Neural progenitor cell (in vitro differentiated cells): ENCODE measurements around the gene ADCY5. TPM values are rescaled to one million over a fixed set of nuclear protein-coding genes. Genes with fewer than 3 reads are reported as not detected.

ENCODE experiments used
- DNase-seq: peaks from one replicate; pipeline ENCODE4 v3.0.0-alpha.2; 2016; ENCODE audit warnings: low spot score
- H2AFZ ChIP-seq: fragments of 200-600 bp; sonication (generic); replicated peaks from 2 replicates; pipeline ENCODE4 v1.6.1; 2016; ENCODE audit warnings: antibody characterized with exemption
- H3F3A ChIP-seq: fragments of 200-600 bp; sonication (generic); 2 replicates; pipeline ENCODE4 v1.6.1; 2016; ENCODE audit warnings: antibody characterized with exemption, low read depth
- H3K27ac ChIP-seq: fragments of 200-600 bp; sonication (generic); 2 replicates; pipeline ENCODE4 v1.5.1; 2016; ENCODE audit warnings: mild to moderate bottlenecking
- H3K27me3 ChIP-seq: fragments of 200-600 bp; sonication (generic); 2 replicates; pipeline ENCODE4 v1.6.1; 2016; ENCODE audit warnings: mild to moderate bottlenecking, moderate library complexity
- H3K36me3 ChIP-seq: fragments of 200-600 bp; sonication (generic); 2 replicates; pipeline ENCODE4 v1.5.1; 2016
- H3K4me1 ChIP-seq: fragments of 200-600 bp; sonication (generic); 2 replicates; pipeline ENCODE4 v1.6.1; 2016; ENCODE audit warnings: mixed run types
- H3K4me2 ChIP-seq: fragments of 200-600 bp; sonication (generic); 2 replicates; pipeline ENCODE4 v1.6.1; 2016
- H3K4me3 ChIP-seq: fragments of 200-600 bp; sonication (generic); 2 replicates; pipeline ENCODE4 v1.5.1; 2016
- H3K79me2 ChIP-seq: fragments of 200-600 bp; sonication (generic); 2 replicates; pipeline ENCODE4 v1.6.1; 2016; ENCODE audit warnings: low read depth
- H3K9ac ChIP-seq: fragments of 200-600 bp; sonication (generic); 2 replicates; pipeline ENCODE4 v1.6.1; 2016
- H3K9me3 ChIP-seq: fragments of 200-600 bp; sonication (generic); 2 replicates; pipeline ENCODE4 v1.5.1; 2016; ENCODE audit warnings: low read depth
- H4K20me1 ChIP-seq: fragments of 200-600 bp; sonication (generic); 2 replicates; pipeline ENCODE4 v1.6.1; 2016; ENCODE audit warnings: low read depth
- H3K27ac Mint-ChIP-seq: 3 replicates; pipeline ENCODE4 v1.8.0; 2021; ENCODE audit warnings: mixed read lengths
- H3K27me3 Mint-ChIP-seq: 2 replicates; pipeline ENCODE4 v1.8.0; 2022; ENCODE audit warnings: low read depth, mild to moderate bottlenecking, inconsistent platforms, moderate library complexity, mixed read lengths; ENCODE audit not compliant: insufficient read depth
- H3K36me3 Mint-ChIP-seq: 3 replicates; pipeline ENCODE4 v1.8.0; 2021; ENCODE audit warnings: mixed read lengths
- H3K4me1 Mint-ChIP-seq: 3 replicates; pipeline ENCODE4 v1.8.0; 2021; ENCODE audit warnings: mixed read lengths
- H3K4me3 Mint-ChIP-seq: 3 replicates; pipeline ENCODE4 v1.8.0; 2021; ENCODE audit warnings: mild to moderate bottlenecking, moderate library complexity, mixed read lengths
- H3K9me3 Mint-ChIP-seq: 3 replicates; pipeline ENCODE4 v1.8.0; 2020; ENCODE audit warnings: mixed read lengths
- EZH2 ChIP-seq: fragments of 200-600 bp; sonication (generic); IDR thresholded peaks from 2 replicates; pipeline ENCODE4 v1.6.1; 2017; ENCODE audit warnings: antibody characterized with exemption, mild to moderate bottlenecking, moderate library complexity
- EZH2phosphoT487 ChIP-seq: fragments of 200-600 bp; sonication (generic); IDR thresholded peaks from 2 replicates; pipeline ENCODE4 v1.6.1; 2017; ENCODE audit warnings: antibody characterized with exemption
- total RNA-seq: library from RNA; depleted of rRNA; stranded (reverse); fragments of >200 nt; gene quantifications from 2 replicates; pipeline ENCODE4 v1.2.3, GENCODE V29; 2015; ENCODE audit warnings: low replicate concordance
- TF ChIP-seq, protein P1 (sequence below): fragments of 200-600 bp; sonication (generic); IDR thresholded peaks from 2 replicates; pipeline ENCODE4 v1.5.1; 2017; ENCODE audit warnings: antibody characterized with exemption, mild to moderate bottlenecking

ADCY5 gene
- total RNA-seq, 1 donor from 2014 or later: 1.6 TPM

- Histone ChIP-seq H3K36me3 (no peaks in the 10 kb centered on the region), H3K27ac (no peak overlapping the region), H3K4me2 (no peak overlapping the region), H3K4me1 (no peaks in the 10 kb centered on the region), H3K27me3 (no peaks in the 10 kb centered on the region), H3K79me2 (no peaks in the 10 kb centered on the region), H3K9me3 (no peaks in the 10 kb centered on the region), H3K9ac (no peak overlapping the region), H3K4me3 (no peak overlapping the region), H4K20me1 (no peaks in the 10 kb centered on the region), H3F3A (no peaks in the 10 kb centered on the region), H2AFZ (no peak overlapping the region)
- TF ChIP-seq, protein P1, sequence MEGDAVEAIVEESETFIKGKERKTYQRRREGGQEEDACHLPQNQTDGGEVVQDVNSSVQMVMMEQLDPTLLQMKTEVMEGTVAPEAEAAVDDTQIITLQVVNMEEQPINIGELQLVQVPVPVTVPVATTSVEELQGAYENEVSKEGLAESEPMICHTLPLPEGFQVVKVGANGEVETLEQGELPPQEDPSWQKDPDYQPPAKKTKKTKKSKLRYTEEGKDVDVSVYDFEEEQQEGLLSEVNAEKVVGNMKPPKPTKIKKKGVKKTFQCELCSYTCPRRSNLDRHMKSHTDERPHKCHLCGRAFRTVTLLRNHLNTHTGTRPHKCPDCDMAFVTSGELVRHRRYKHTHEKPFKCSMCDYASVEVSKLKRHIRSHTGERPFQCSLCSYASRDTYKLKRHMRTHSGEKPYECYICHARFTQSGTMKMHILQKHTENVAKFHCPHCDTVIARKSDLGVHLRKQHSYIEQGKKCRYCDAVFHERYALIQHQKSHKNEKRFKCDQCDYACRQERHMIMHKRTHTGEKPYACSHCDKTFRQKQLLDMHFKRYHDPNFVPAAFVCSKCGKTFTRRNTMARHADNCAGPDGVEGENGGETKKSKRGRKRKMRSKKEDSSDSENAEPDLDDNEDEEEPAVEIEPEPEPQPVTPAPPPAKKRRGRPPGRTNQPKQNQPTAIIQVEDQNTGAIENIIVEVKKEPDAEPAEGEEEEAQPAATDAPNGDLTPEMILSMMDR: no peak
- no peak for TF ChIP-seq EZH2
- TF ChIP-seq EZH2phosphoT487: no peak
- Mint-ChIP-seq H3K9me3 (no peaks in the 10 kb centered on the region), H3K27ac (no peak overlapping the region), H3K27me3 (no peaks in the 10 kb centered on the region), H3K4me3 (no peak overlapping the region), H3K36me3 (peaks cover 5% of the 10 kb centered on the region), H3K4me1 (peaks cover 3% of the 10 kb centered on the region)
- DNase-seq: no peak
These were observed 172.4 kb downstream of the ADCY5 start for GRCh38 chr3:123276346-123277006.

DNA sequence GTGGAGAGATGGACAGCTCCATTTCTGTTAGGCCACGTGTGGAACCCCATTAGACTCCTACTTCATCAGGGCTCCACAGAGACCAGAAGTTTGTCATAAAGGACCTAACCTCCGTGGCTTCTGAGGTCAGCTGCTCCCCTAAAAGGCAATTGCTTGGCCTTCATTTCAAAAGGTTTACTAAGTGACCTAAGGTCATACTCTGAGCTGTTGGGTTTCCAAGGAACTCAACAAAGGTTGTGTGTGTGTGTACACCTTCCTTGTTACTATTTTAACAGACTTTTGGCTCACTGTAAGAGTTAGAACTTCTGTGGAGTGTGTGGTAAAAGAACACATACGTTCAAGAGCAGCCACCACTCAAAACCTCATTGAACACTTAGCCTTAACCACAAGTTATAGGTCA is 173.2 kb downstream of the ADCY5 start:
- Mint-ChIP-seq H3K27ac (no peak overlapping the region), H3K4me1 (peaks cover 3% of the 10 kb centered on the region), H3K36me3 (peaks cover 7% of the 10 kb centered on the region), H3K9me3 (no peaks in the 10 kb centered on the region), H3K4me3 (no peak overlapping the region), H3K27me3 (no peaks in the 10 kb centered on the region)
- Histone ChIP-seq H3K9me3 (no peaks in the 10 kb centered on the region), H3K4me3 (no peak overlapping the region), H4K20me1 (no peaks in the 10 kb centered on the region), H3K4me2 (no peak overlapping the region), H3K36me3 (no peaks in the 10 kb centered on the region), H3F3A (no peaks in the 10 kb centered on the region), H3K27me3 (no peaks in the 10 kb centered on the region), H2AFZ (no peak overlapping the region), H3K4me1 (no peaks in the 10 kb centered on the region), H3K79me2 (no peaks in the 10 kb centered on the region), H3K9ac (no peak overlapping the region), H3K27ac (no peak overlapping the region)
- TF ChIP-seq, protein P1: no peak
- no peak for TF ChIP-seq EZH2phosphoT487
- TF ChIP-seq EZH2: no peak
- no peak for DNase-seq

DNA sequence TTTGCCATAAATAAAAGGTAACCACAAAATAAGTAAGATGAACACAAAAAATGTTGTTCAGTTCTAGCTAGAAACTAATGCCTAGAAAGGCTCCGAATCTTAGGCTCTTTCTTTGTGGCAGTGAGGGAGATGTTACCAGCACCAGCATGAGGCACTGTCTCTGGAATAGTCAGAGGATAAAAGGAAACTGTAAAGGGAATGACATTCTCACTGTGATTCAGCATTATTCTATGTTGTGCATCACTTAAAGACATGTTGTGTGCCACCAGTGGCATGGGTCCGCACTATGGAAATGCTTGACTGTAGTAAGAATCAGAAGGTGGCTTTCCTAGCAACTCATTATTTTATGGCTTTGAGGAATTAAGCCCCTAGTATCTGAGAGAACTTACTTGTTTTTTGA is 176.3 kb downstream of the ADCY5 start:
- Mint-ChIP-seq H3K4me1 (peaks cover 3% of the 10 kb centered on the region), H3K27ac (no peak overlapping the region), H3K27me3 (no peaks in the 10 kb centered on the region), H3K9me3 (no peaks in the 10 kb centered on the region), H3K4me3 (no peak overlapping the region), H3K36me3 (peaks cover 7% of the 10 kb centered on the region)
- H3K4me1 ChIP-seq: no peaks in the 10 kb centered on the region
- no peaks in the 10 kb centered on the region for H3K27me3 ChIP-seq
- no peaks in the 10 kb centered on the region for H4K20me1 ChIP-seq
- H3K27ac ChIP-seq: no peak overlapping the region
- H2AFZ ChIP-seq: no peak overlapping the region
- H3K4me2 ChIP-seq: no peak overlapping the region
- H3K4me3 ChIP-seq: no peak overlapping the region
- H3K9ac ChIP-seq: no peak overlapping the region
- no peak for DNase-seq
- H3K36me3 ChIP-seq: no peaks in the 10 kb centered on the region
- H3K9me3 ChIP-seq: no peaks in the 10 kb centered on the region
- H3K79me2 ChIP-seq: no peaks in the 10 kb centered on the region
- H3F3A ChIP-seq: no peaks in the 10 kb centered on the region
- TF ChIP-seq, protein P1: no peak
- TF ChIP-seq EZH2phosphoT487 (no peak), EZH2 (no peak)
